HepG2 (cell line): ENCODE data around the gene GLRX5. TPM values are rescaled to one million over a fixed set of nuclear protein-coding genes. Genes with fewer than 3 reads are reported as not detected.

Experiments used
- ARNTL ChIP-seq: sonication (generic); formaldehyde crosslinking; IDR thresholded peaks from 2 replicates; pipeline ENCODE4 v1.4.0; 2020; ENCODE audit warnings: mild to moderate bottlenecking, missing genetic modification reagents
- ATF7-NPFF ChIP-seq: sonication (generic); formaldehyde crosslinking; IDR thresholded peaks from 2 replicates; pipeline ENCODE4 v1.8.1; 2023; ENCODE audit warnings: mild to moderate bottlenecking, low read depth, missing genetic modification reagents, moderate library complexity
- DNMT3B ChIP-seq: conservative IDR thresholded peaks from 2 replicates; pipeline ENCODE4 v1.6.1; 2016; ENCODE audit warnings: missing biosample characterization, control low read depth
- GTF2F1 ChIP-seq: fragments of 150-350 bp; IDR thresholded peaks from 2 replicates; pipeline ENCODE4 v1.6.1; 2014; ENCODE audit warnings: low read length
- KLF12 ChIP-seq: sonication (generic); formaldehyde crosslinking; IDR thresholded peaks from 2 replicates; pipeline ENCODE4 v1.4.0; 2020; ENCODE audit warnings: missing genetic modification reagents, borderline replicate concordance
- KLF9 ChIP-seq: IDR thresholded peaks from 2 replicates; pipeline ENCODE4 v1.6.1; 2016; ENCODE audit warnings: low read depth
- MXD3 ChIP-seq: IDR thresholded peaks from 2 replicates; pipeline ENCODE4 v1.6.1; 2016; ENCODE audit warnings: mild to moderate bottlenecking, missing biosample characterization, missing genetic modification reagents
- NCOA1 ChIP-seq: sonication (generic); formaldehyde crosslinking; IDR thresholded peaks from 2 replicates; pipeline ENCODE4 v1.9.0; 2021; ENCODE audit warnings: missing genetic modification reagents
- NFATC3 ChIP-seq: sonication (generic); formaldehyde crosslinking; IDR thresholded peaks from 2 replicates; pipeline ENCODE4 v1.5.1; 2020; ENCODE audit warnings: mild to moderate bottlenecking, missing genetic modification reagents
- NFRKB ChIP-seq: fragments of 450-650 bp; IDR thresholded peaks from 2 replicates; pipeline ENCODE4 v1.6.1; 2017
- TAF1 ChIP-seq: sonication (generic); formaldehyde crosslinking; IDR thresholded peaks from 2 replicates; pipeline ENCODE4 v1.4.0; 2020; ENCODE audit warnings: missing genetic modification reagents
- WIZ ChIP-seq: sonication (generic); formaldehyde crosslinking; IDR thresholded peaks from 2 replicates; pipeline ENCODE4 v1.5.1; 2020; ENCODE audit warnings: mild to moderate bottlenecking, missing genetic modification reagents
- ZBTB42 ChIP-seq: sonication (generic); formaldehyde crosslinking; IDR thresholded peaks from 2 replicates; pipeline ENCODE4 v1.5.0; 2020; ENCODE audit warnings: mild to moderate bottlenecking, missing genetic modification reagents
- ZKSCAN8 ChIP-seq: IDR thresholded peaks from 2 replicates; pipeline ENCODE4 v1.6.1; 2016; ENCODE audit warnings: borderline replicate concordance, missing genetic modification reagents, missing compliant biosample characterization
- ZNF256 ChIP-seq: sonication (generic); formaldehyde crosslinking; conservative IDR thresholded peaks from 2 replicates; pipeline ENCODE4 v1.4.0; 2020; ENCODE audit warnings: missing genetic modification reagents
- ZNF280B ChIP-seq: sonication (generic); formaldehyde crosslinking; IDR thresholded peaks from 2 replicates; pipeline ENCODE4 v1.5.0; 2020; ENCODE audit warnings: missing genetic modification reagents, mild to moderate bottlenecking, borderline replicate concordance
- ZNF3 ChIP-seq: IDR thresholded peaks from 2 replicates; pipeline ENCODE4 v1.7.0; 2017; ENCODE audit warnings: inconsistent platforms
- ZNF484 ChIP-seq: sonication (generic); formaldehyde crosslinking; IDR thresholded peaks from 2 replicates; pipeline ENCODE4 v1.5.1; 2020; ENCODE audit warnings: mild to moderate bottlenecking, low read depth, missing genetic modification reagents, borderline replicate concordance
- ZNF549 ChIP-seq: sonication (generic); formaldehyde crosslinking; IDR thresholded peaks from 2 replicates; pipeline ENCODE4 v1.5.0; 2020; ENCODE audit warnings: missing genetic modification reagents
- ZNF713 ChIP-seq: sonication (generic); formaldehyde crosslinking; IDR thresholded peaks from 2 replicates; pipeline ENCODE4 v1.4.0; 2020; ENCODE audit warnings: mild to moderate bottlenecking, missing genetic modification reagents
- ZNF891 ChIP-seq: sonication (generic); formaldehyde crosslinking; IDR thresholded peaks from 2 replicates; pipeline ENCODE4 v1.5.0; 2020; ENCODE audit warnings: mild to moderate bottlenecking, missing genetic modification reagents
- polyA plus RNA-seq, 8 experiments: library from polyadenylated mRNA; depleted of rRNA in 3 of 8; stranded (reverse) in 7 of 8; unstranded in 1 of 8; fragments of >200 nt; fragmentation: Illumina TruSeq in 4 of 8; extraction: Trizol in 4 of 8; gene quantifications; 2 replicates each; pipeline versions ENCODE4 v1.2.1 to v1.2.3, GENCODE V29; 2011 to 2016; ENCODE audit warnings: low read depth in 4 of 8, missing spikeins in 1 of 8, mixed read lengths in 1 of 8; ENCODE audit not compliant: insufficient read depth in 1 of 8
- total RNA-seq, 5 experiments: library from RNA; depleted of rRNA; stranded (reverse); fragments of >200 nt; fragmentation: Illumina TruSeq; extraction: Trizol; gene quantifications; 2 replicates each; pipeline ENCODE4 v1.2.3, GENCODE V29; 2016; ENCODE audit warnings: low read depth in 1 of 5
- TF ChIP-seq, protein P1 (sequence below): sonication (generic); formaldehyde crosslinking; IDR thresholded peaks from 2 replicates; pipeline ENCODE4 v1.8.0; 2022; ENCODE audit warnings: missing genetic modification reagents, mild to moderate bottlenecking, borderline replicate concordance
- TF ChIP-seq, protein P2 (sequence below): sonication (generic); formaldehyde crosslinking; IDR thresholded peaks from 2 replicates; pipeline ENCODE4 v1.4.0; 2020; ENCODE audit warnings: missing genetic modification reagents
- TF ChIP-seq, protein P3 (sequence below): sonication (generic); formaldehyde crosslinking; conservative IDR thresholded peaks from 2 replicates; pipeline ENCODE4 v1.8.1; 2023; ENCODE audit warnings: missing genetic modification reagents

Gene GLRX5
- total and polyA plus RNA-seq, 2 of the 13 experiments (the other 11 are each of a cell fraction or from before 2014, with no cell fraction given) = 122 to 146 TPM

DNA sequence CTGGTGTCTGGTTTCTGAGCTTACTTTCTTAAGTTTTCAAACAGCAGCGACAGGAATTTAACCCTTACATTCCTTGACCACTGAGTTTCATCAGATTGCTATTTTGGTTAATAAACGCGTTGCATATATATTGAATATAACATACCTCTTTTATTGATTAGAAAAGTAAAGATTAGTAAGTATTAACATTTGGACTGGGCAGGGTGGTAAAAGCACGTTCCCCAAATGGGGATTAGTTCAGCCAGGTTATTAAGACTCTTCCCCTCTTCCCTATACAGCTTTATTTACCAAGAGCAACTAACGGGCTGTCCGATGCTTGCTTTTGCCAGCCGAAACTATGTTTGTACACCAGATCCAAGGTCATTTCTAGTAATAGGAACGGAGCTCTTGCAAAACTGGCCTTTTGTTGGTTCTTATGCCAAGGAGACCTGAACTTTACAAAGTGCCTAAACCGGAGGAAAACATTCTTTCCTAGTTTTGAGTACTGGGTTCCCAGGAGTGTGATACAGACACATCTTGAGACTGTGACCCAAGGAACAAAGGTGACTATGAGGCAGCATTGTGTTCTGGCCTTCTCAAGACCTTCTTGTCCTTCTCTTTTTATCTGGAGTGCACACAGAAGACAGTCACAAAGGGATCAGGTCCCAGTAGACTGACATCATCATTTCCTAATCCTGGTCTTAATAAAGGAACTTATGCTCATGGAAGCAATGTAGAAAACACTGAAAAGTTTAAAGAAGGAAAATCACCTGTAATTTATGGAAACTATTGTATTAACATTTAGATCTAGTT lies 2.6 kb downstream of the GLRX5 start (continued):
- TF ChIP-seq ZNF280B (CRISPR knock-in tag) (no peak), ZNF256 (CRISPR knock-in tag) (no peak), ZNF713 (CRISPR knock-in tag) (no peak), NFRKB (no peak), ZBTB42 (CRISPR knock-in tag) (no peak), ZNF549 (CRISPR knock-in tag) (no peak), ZNF484 (no peak), TAF1 (CRISPR knock-in tag) (no peak), MXD3 (CRISPR knock-in tag) (no peak), WIZ (CRISPR knock-in tag) (no peak), ZNF891 (CRISPR knock-in tag) (no peak), NCOA1 (CRISPR knock-in tag) (no peak), ARNTL (no peak), NFATC3 (CRISPR knock-in tag) (no peak), ZKSCAN8 (CRISPR knock-in tag) (0 out of 2 replicates have a peak, but pooled peaks have one; percentile 39), ATF7-NPFF (CRISPR knock-in tag) (no peak), ZNF3 (CRISPR knock-in tag) (no peak), GTF2F1 (no peak), DNMT3B (CRISPR knock-in tag) (no peak), KLF12 (CRISPR knock-in tag) (no peak), KLF9 (no peak)
- TF ChIP-seq, protein P1, sequence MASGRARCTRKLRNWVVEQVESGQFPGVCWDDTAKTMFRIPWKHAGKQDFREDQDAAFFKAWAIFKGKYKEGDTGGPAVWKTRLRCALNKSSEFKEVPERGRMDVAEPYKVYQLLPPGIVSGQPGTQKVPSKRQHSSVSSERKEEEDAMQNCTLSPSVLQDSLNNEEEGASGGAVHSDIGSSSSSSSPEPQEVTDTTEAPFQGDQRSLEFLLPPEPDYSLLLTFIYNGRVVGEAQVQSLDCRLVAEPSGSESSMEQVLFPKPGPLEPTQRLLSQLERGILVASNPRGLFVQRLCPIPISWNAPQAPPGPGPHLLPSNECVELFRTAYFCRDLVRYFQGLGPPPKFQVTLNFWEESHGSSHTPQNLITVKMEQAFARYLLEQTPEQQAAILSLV (CRISPR knock-in tag) = no peak
- TF ChIP-seq, protein P2, sequence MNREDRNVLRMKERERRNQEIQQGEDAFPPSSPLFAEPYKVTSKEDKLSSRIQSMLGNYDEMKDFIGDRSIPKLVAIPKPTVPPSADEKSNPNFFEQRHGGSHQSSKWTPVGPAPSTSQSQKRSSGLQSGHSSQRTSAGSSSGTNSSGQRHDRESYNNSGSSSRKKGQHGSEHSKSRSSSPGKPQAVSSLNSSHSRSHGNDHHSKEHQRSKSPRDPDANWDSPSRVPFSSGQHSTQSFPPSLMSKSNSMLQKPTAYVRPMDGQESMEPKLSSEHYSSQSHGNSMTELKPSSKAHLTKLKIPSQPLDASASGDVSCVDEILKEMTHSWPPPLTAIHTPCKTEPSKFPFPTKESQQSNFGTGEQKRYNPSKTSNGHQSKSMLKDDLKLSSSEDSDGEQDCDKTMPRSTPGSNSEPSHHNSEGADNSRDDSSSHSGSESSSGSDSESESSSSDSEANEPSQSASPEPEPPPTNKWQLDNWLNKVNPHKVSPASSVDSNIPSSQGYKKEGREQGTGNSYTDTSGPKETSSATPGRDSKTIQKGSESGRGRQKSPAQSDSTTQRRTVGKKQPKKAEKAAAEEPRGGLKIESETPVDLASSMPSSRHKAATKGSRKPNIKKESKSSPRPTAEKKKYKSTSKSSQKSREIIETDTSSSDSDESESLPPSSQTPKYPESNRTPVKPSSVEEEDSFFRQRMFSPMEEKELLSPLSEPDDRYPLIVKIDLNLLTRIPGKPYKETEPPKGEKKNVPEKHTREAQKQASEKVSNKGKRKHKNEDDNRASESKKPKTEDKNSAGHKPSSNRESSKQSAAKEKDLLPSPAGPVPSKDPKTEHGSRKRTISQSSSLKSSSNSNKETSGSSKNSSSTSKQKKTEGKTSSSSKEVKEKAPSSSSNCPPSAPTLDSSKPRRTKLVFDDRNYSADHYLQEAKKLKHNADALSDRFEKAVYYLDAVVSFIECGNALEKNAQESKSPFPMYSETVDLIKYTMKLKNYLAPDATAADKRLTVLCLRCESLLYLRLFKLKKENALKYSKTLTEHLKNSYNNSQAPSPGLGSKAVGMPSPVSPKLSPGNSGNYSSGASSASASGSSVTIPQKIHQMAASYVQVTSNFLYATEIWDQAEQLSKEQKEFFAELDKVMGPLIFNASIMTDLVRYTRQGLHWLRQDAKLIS (CRISPR knock-in tag) = 0 out of 2 replicates have a peak, but pooled peaks have one; percentile 87
- TF ChIP-seq, protein P3, sequence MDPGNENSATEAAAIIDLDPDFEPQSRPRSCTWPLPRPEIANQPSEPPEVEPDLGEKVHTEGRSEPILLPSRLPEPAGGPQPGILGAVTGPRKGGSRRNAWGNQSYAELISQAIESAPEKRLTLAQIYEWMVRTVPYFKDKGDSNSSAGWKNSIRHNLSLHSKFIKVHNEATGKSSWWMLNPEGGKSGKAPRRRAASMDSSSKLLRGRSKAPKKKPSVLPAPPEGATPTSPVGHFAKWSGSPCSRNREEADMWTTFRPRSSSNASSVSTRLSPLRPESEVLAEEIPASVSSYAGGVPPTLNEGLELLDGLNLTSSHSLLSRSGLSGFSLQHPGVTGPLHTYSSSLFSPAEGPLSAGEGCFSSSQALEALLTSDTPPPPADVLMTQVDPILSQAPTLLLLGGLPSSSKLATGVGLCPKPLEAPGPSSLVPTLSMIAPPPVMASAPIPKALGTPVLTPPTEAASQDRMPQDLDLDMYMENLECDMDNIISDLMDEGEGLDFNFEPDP (CRISPR knock-in tag) = no peak
